A673 (cell line): ENCODE data around the gene KAT7. TPM values are rescaled to one million over a fixed set of nuclear protein-coding genes. Genes with fewer than 3 reads are reported as not detected.

Experiments
- BruUV-seq: library from RNA; stranded (reverse); fragments of 400-500 nt; replicated peaks from 2 replicates; lab custom pipeline; 2021; lab: Mats Ljungman, UMichigan
- CTCF ChIA-PET: fragments of 300-600 bp; sonication (Branson Sonifier 250); formaldehyde crosslinking; loops from one replicate; lab custom pipeline; 2022; ENCODE audit warnings: antibody characterized with exemption; lab: Charles Lee
- POLR2A ChIA-PET: fragments of 300-600 bp; sonication (Branson Sonifier 250); formaldehyde crosslinking; loops from one replicate; lab custom pipeline; 2022; ENCODE audit warnings: antibody characterized with exemption; ENCODE audit not compliant: low non-redundant PET; lab: Charles Lee
- DNase-seq: peaks from one replicate; pipeline ENCODE4 v3.0.0-alpha.2; 2015; ENCODE audit warnings: low spot score
- H3K27ac ChIP-seq: fragments of 200-600 bp; sonication (generic); 2 replicates; pipeline ENCODE4 v1.5.1; 2016; ENCODE audit warnings: mixed run types, low read depth, mild to moderate bottlenecking, mixed read lengths, antibody characterized with exemption, low read length; ENCODE audit not compliant: poor library complexity, severe bottlenecking
- H3K27me3 ChIP-seq: fragments of 200-600 bp; sonication (generic); replicated peaks from 2 replicates; pipeline ENCODE4 v1.6.1; 2017; ENCODE audit warnings: mixed run types, low read depth, mild to moderate bottlenecking, mixed read lengths, antibody characterized with exemption, low read length; ENCODE audit not compliant: insufficient read depth, poor library complexity
- H3K36me3 ChIP-seq: fragments of 200-600 bp; sonication (generic); 2 replicates; pipeline ENCODE4 v1.6.1; 2016; ENCODE audit warnings: mixed run types, mild to moderate bottlenecking, mixed read lengths, antibody characterized with exemption, low read length; ENCODE audit not compliant: insufficient read depth, poor library complexity, severe bottlenecking
- H3K4me1 ChIP-seq: fragments of 200-600 bp; sonication (generic); 2 replicates; pipeline ENCODE4 v1.6.1; 2017; ENCODE audit warnings: mixed run types, mild to moderate bottlenecking, mixed read lengths, antibody characterized with exemption, low read length; ENCODE audit not compliant: insufficient read depth, poor library complexity, severe bottlenecking
- H3K4me3 ChIP-seq: fragments of 200-600 bp; sonication (generic); 2 replicates; pipeline ENCODE4 v1.5.1; 2016; ENCODE audit warnings: low read depth, mixed run types, mild to moderate bottlenecking, mixed read lengths, low read length; ENCODE audit not compliant: poor library complexity, severe bottlenecking
- H3K9me3 ChIP-seq: fragments of 200-600 bp; sonication (generic); 2 replicates; pipeline ENCODE4 v1.6.1; 2016; ENCODE audit warnings: mixed run types, low read depth, mild to moderate bottlenecking, mixed read lengths, antibody characterized with exemption, low read length; ENCODE audit not compliant: poor library complexity, severe bottlenecking
- EZH2 ChIP-seq: fragments of 200-600 bp; sonication (generic); IDR thresholded peaks from 2 replicates; pipeline ENCODE4 v1.6.1; 2017; ENCODE audit warnings: borderline replicate concordance, low read depth, mild to moderate bottlenecking, mixed read lengths, antibody characterized with exemption, low read length; ENCODE audit not compliant: poor library complexity, severe bottlenecking
- intact Hi-C: fragments of 100-400 bp; cut with micrococcal nuclease; formaldehyde crosslinking; loops from one replicate; pipeline ENCODE4 v1.10.0; 2022; ENCODE audit not compliant: unreplicated experiment
- total RNA-seq: library from RNA; stranded (reverse); gene quantifications from 2 replicates; pipeline ENCODE4 v1.2.3, GENCODE V29; 2021
- TF ChIP-seq, protein P1 (sequence below): fragments of 300-800, 200-600 bp; sonication (generic); conservative IDR thresholded peaks from 2 replicates; pipeline ENCODE4 v1.5.1; 2017; ENCODE audit warnings: low read depth, mild to moderate bottlenecking, antibody characterized with exemption, low read length, moderate library complexity, mixed read lengths

Gene KAT7
- total RNA-seq, 1 experiment from 2014 or later = 94.0 TPM

DNA sequence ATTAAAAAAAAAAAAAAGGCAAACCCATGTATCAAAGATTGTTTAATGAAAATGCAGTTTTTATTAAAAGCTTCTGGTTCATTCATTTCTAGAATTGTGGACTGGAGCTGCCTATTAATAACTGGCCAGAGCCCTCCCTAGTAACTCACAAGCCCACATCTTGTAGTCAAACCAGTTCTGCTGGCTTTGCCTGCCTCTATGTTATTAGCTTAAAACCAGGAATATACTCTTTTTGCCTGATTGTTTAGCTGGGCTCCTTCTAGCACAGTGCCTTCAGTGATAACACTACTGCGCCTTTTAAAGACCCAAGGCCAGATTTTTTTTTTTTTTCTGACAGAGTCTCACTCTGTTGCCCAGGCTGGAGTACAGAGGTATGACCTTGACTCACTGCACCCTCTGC is 33.4 kb downstream of the KAT7 start:
- peaks cover 90% of the 10 kb centered on the region for H3K36me3 ChIP-seq
- H3K9me3 ChIP-seq = no peaks in the 10 kb centered on the region
- intact Hi-C loops = loop anchor here (5.0 kb wide), 1 partner anchor 50 kb away; no protein-coding TSS in a partner anchor
- H3K4me1 ChIP-seq = peaks cover 30% of the 10 kb centered on the region
- H3K4me3 ChIP-seq = no peak overlapping the region
- no TSS peak for BruUV-seq
- CTCF ChIA-PET = no interaction called here
- no peaks in the 10 kb centered on the region for H3K27me3 ChIP-seq
- POLR2A ChIA-PET = interaction anchor here (0.6 to 0.7 kb wide), 2 partner anchors 29 to 173 kb away, joined by 3 to 8 read pairs; partner anchors contain the start of gene DLX3
- DNase-seq = no peak
- TF ChIP-seq, protein P1, sequence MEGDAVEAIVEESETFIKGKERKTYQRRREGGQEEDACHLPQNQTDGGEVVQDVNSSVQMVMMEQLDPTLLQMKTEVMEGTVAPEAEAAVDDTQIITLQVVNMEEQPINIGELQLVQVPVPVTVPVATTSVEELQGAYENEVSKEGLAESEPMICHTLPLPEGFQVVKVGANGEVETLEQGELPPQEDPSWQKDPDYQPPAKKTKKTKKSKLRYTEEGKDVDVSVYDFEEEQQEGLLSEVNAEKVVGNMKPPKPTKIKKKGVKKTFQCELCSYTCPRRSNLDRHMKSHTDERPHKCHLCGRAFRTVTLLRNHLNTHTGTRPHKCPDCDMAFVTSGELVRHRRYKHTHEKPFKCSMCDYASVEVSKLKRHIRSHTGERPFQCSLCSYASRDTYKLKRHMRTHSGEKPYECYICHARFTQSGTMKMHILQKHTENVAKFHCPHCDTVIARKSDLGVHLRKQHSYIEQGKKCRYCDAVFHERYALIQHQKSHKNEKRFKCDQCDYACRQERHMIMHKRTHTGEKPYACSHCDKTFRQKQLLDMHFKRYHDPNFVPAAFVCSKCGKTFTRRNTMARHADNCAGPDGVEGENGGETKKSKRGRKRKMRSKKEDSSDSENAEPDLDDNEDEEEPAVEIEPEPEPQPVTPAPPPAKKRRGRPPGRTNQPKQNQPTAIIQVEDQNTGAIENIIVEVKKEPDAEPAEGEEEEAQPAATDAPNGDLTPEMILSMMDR = no peak
- no peak for TF ChIP-seq EZH2
- H3K27ac ChIP-seq = no peak overlapping the region

DNA sequence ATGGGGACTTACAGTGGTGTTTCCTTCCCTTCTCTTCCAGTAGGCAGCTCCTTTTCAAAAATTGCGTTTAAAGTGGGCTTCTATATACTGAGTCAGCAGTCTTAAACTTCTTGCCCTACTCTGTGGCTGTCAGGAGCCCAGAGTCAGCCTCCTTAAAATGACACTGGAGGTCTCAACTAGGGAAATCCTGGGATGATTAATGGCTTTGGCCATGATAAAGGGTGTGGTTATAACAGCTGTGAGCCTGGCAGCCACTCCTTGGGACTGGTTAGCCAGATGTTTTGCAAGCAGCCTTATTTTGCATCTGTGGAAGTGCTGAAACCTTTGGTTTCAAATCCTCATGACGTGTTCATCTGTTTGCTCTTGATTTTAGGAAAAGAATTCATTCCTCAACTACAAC is 34.3 kb downstream of the KAT7 start:
- peaks cover 88% of the 10 kb centered on the region for H3K36me3 ChIP-seq
- no peak overlapping the region for H3K4me3 ChIP-seq
- H3K4me1 ChIP-seq = peaks cover 30% of the 10 kb centered on the region
- ChIA-PET CTCF (no interaction called here), POLR2A (no interaction called here)
- no peaks in the 10 kb centered on the region for H3K9me3 ChIP-seq
- intact Hi-C loops = loop anchor here (5.0 kb wide), 1 partner anchor 51 kb away; no protein-coding TSS in a partner anchor
- TF ChIP-seq, protein P1 = no peak
- TF ChIP-seq EZH2 = no peak
- H3K27me3 ChIP-seq = no peaks in the 10 kb centered on the region
- no peak overlapping the region for H3K27ac ChIP-seq
- no TSS peak for BruUV-seq
- no peak for DNase-seq

DNA sequence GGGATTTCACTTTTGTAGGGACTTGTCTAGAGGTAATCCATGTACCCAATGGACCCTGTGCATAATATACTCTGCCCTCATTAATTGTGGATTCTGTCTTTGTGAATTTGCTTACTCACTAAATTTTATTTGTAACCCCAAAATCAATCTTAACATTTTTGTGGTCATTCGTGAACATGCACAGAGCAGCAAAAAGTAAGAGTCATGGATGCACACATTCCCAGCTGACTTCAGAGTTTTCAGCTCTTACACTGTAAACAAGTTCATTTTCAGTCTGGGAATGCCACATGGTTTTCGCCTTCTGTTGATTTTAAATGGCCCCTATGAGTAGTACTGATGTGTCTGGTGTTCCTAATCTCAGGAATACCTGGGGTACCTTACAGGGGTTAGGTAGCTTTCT is 35.1 kb downstream of the KAT7 start:
- Histone ChIP-seq H3K9me3 (no peaks in the 10 kb centered on the region), H3K27me3 (no peaks in the 10 kb centered on the region), H3K36me3 (peaks cover 85% of the 10 kb centered on the region), H3K4me3 (no peak overlapping the region), H3K27ac (no peak overlapping the region), H3K4me1 (peaks cover 30% of the 10 kb centered on the region)
- TF ChIP-seq, protein P1 = no peak
- TF ChIP-seq EZH2 = no peak
- no TSS peak for BruUV-seq
- no peak for DNase-seq
- POLR2A ChIA-PET = no interaction called here
- CTCF ChIA-PET = no interaction called here
- intact Hi-C loops = loop anchor here (5.0 kb wide), 1 partner anchor 51 kb away; no protein-coding TSS in a partner anchor
